SK-N-MC (cell line): ENCODE results near the gene RIPK3.

ENCODE experiments used
- EZH2 ChIP-seq: fragments of 200-600 bp; sonication (generic); IDR thresholded peaks from one replicate; pipeline ENCODE4 v1.6.1; 2017; ENCODE audit warnings: antibody characterized with exemption
- POLR2AphosphoS5 ChIP-seq: IDR thresholded peaks from 2 replicates; pipeline ENCODE4 v1.6.1; 2012; ENCODE audit warnings: mild to moderate bottlenecking, low read depth, low read length, borderline replicate concordance

GRCh38 chr14:24364841-24365240, 25.1 kb upstream of the RIPK3 start:
- no peak for TF ChIP-seq EZH2
- TF ChIP-seq POLR2AphosphoS5 = no peak
